ENCODE data around the gene IFT27.

Gene IFT27

GRCh38 chr22:36722055-36722454 lies 53.9 kb downstream of the IFT27 start:
- Histone ChIP-seq H3K9ac (ENCODE audit: insufficient read length, low read depth) (no peak overlapping the region), H3K27me3 (ENCODE audit: insufficient read depth, insufficient read length) (peaks cover 3% of the 10 kb centered on the region)

DNA sequence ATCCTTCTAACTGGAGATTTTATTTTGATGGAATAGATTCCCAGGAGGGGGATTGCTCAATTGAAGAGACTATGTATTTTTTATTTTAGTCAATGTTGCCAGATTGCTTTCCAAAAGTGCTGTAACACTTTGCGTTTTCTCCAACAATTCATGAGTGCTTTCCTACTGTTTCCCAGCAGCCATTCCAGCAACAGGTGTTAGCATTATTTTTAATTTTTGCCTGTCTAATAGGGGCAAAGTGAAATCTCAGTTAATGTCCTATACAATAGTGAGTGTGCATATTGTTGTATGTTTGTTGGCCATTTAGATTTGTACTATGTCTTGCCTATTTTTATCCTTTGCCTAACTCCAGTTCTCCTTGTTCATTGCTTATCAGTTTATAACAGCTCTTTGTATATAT lies 60.3 kb downstream of the IFT27 start:
- TF ChIP-seq SUZ12 (IDR thresholded peaks at IDR 0.05; ENCODE audit: extremely low read depth, insufficient read depth, insufficient read length): no peak
- TF ChIP-seq ZNF274 (IDR thresholded peaks at IDR 0.05; ENCODE audit: low read depth, low read length): no peak
- TF ChIP-seq YY1 (IDR thresholded peaks at IDR 0.05; ENCODE audit: insufficient read depth, insufficient read length): no peak
- Histone ChIP-seq H3K9ac (ENCODE audit: insufficient read length, low read depth) (no peak overlapping the region), H3K4me3 (ENCODE audit: insufficient read length, low read depth) (no peak overlapping the region), H3K4me1 (ENCODE audit: insufficient read depth, insufficient read length) (no peaks in the 10 kb centered on the region), H3K27me3 (ENCODE audit: insufficient read depth, insufficient read length) (no peaks in the 10 kb centered on the region), H3K9me3 (ENCODE audit: insufficient read depth, low read length) (no peaks in the 10 kb centered on the region), H3K36me3 (ENCODE audit: insufficient read depth, insufficient read length, low read length) (no peaks in the 10 kb centered on the region)
- DNase-seq (ENCODE audit: low read depth, low spot score): no peak

More at GRCh38 chr22:36722055-36722454, 53.9 kb downstream of the IFT27 start:
- Histone ChIP-seq H3K4me1 (ENCODE audit: insufficient read depth, insufficient read length) (peaks cover 5% of the 10 kb centered on the region), H3K9me3 (ENCODE audit: insufficient read depth, low read length) (no peaks in the 10 kb centered on the region), H3K4me3 (ENCODE audit: insufficient read length, low read depth) (no peak overlapping the region), H3K36me3 (ENCODE audit: insufficient read depth, insufficient read length, low read length) (no peaks in the 10 kb centered on the region)
- DNase-seq (ENCODE audit: low read depth, low spot score): no peak
- no peak for TF ChIP-seq SUZ12 (IDR thresholded peaks at IDR 0.05; ENCODE audit: extremely low read depth, insufficient read depth, insufficient read length)
- no peak for TF ChIP-seq YY1 (IDR thresholded peaks at IDR 0.05; ENCODE audit: insufficient read depth, insufficient read length)
- no peak for TF ChIP-seq ZNF274 (IDR thresholded peaks at IDR 0.05; ENCODE audit: low read depth, low read length)

DNA sequence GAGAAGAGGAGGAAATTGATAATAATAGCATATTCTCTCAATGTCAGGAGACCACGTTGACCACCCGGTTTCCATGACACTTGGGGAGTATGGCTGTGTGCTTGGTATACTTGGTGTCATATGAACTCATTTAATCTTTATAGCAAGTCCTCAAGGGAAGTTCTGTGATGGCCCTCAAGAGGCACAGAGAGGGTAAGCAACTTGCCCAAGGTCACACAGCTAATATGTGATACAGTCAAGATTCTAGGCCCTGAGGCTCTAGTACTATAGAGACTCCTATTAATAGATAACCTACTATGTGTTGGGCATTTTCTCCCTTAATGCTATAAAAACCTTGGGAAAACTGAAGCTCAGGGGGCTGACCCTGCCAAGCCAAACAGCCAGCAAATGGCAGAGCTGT lies 61.8 kb downstream of the IFT27 start:
- DNase-seq (ENCODE audit: low read depth, low spot score): no peak
- Histone ChIP-seq H3K4me1 (ENCODE audit: insufficient read depth, insufficient read length) (no peaks in the 10 kb centered on the region), H3K36me3 (ENCODE audit: insufficient read depth, insufficient read length, low read length) (no peaks in the 10 kb centered on the region), H3K4me3 (ENCODE audit: insufficient read length, low read depth) (no peak overlapping the region), H3K9me3 (ENCODE audit: insufficient read depth, low read length) (no peaks in the 10 kb centered on the region), H3K9ac (ENCODE audit: insufficient read length, low read depth) (no peak overlapping the region), H3K27me3 (ENCODE audit: insufficient read depth, insufficient read length) (no peaks in the 10 kb centered on the region)
- TF ChIP-seq ZNF274 (IDR thresholded peaks at IDR 0.05; ENCODE audit: low read depth, low read length): no peak
- no peak for TF ChIP-seq SUZ12 (IDR thresholded peaks at IDR 0.05; ENCODE audit: extremely low read depth, insufficient read depth, insufficient read length)
- no peak for TF ChIP-seq YY1 (IDR thresholded peaks at IDR 0.05; ENCODE audit: insufficient read depth, insufficient read length)

GRCh38 chr22:36713436-36713835 lies 62.5 kb downstream of the IFT27 start:
- Histone ChIP-seq H3K27me3 (ENCODE audit: insufficient read depth, insufficient read length) (no peaks in the 10 kb centered on the region), H3K9me3 (ENCODE audit: insufficient read depth, low read length) (no peaks in the 10 kb centered on the region), H3K4me1 (ENCODE audit: insufficient read depth, insufficient read length) (no peaks in the 10 kb centered on the region), H3K9ac (ENCODE audit: insufficient read length, low read depth) (no peak overlapping the region), H3K36me3 (ENCODE audit: insufficient read depth, insufficient read length, low read length) (no peaks in the 10 kb centered on the region), H3K4me3 (ENCODE audit: insufficient read length, low read depth) (no peak overlapping the region)
- DNase-seq (ENCODE audit: low read depth, low spot score): no peak
- no peak for TF ChIP-seq ZNF274 (IDR thresholded peaks at IDR 0.05; ENCODE audit: low read depth, low read length)
- no peak for TF ChIP-seq YY1 (IDR thresholded peaks at IDR 0.05; ENCODE audit: insufficient read depth, insufficient read length)
- no peak for TF ChIP-seq SUZ12 (IDR thresholded peaks at IDR 0.05; ENCODE audit: extremely low read depth, insufficient read depth, insufficient read length)

Data from NT2/D1 (cell line).